HG03460 (cell line): Measurements from ENCODE around the gene C15orf39.
"Not testable (repeated sequence)": the region's sequence is repeated elsewhere in the genome, so short reads cannot be mapped to it uniquely, and the experiment has no call there.

ENCODE experiments used
- ATAC-seq: cut with Tn5 transposase; IDR thresholded peaks from one replicate; pipeline ENCODE4 v1.9.1; 2021; ENCODE audit not compliant: unreplicated experiment

The C15orf39 gene

DNA sequence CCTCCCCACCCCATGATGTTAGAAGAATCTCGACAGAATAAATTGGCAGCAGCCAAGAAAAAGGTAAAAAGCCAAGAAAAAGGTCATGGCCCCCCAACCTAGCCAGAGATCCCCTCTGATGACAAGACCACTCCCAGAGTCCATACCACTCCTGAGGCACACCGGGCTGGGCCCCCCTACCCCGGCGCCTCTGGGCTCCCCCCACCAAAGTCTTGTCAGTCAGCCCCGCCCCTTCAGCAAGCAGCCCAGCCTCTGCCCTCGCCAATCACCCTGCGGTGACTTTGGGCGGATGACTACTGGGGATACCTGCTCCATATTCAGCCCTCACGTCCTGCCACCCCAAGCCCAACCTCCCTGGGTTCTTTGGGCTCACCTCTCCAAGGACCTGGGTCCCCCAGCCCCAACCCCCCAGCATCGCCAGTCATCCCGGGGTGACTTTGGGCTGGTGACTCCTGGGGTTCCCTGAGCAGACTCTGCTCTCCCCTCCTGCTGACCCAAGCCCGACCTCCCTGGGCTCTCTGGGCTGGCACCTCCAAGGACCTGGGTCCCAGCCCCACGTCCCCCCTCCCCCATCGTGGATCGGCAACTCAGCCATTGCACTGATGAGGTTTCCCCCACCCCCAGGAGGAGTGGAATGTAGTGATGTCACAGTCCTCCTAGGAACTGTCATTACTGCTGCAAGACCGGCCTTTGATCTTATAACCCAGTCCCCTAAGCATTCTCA, 57.1 kb downstream of the C15orf39 start:
- not testable (repeated sequence) for ATAC-seq

DNA sequence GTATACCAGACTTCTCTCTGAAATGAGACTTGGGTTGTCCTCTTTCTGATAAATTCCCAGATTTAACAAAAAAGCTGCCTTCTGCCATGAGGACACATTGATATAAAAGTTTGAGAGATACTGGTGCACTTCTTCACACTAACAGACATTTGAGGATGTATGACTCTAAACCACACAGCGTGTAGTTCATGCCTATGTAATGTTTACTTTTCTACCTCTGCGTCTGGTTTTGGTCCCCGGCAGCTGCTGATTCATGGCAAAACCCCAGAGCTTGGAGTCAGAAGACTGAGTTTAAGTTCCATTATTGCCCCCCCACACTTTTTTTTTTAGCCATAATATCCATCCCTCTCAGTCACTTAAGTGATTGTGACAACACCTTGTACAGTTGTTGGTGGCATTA, 58.2 kb downstream of the C15orf39 start:
- not testable (repeated sequence) for ATAC-seq
